ENCODE measurements around the gene GRAMD1B.
A peak's percentile ranks its signal among the peaks of the same experiment; 100 is the strongest.

Gene GRAMD1B

GRCh38 chr11:123475469-123475868, 45.4 kb downstream of the GRAMD1B start:
- DNase-seq (ENCODE audit: low read depth in 2 of 2): no peak

- no peak for DNase-seq (ENCODE audit: low read depth in 2 of 2)
Observed at GRCh38 chr11:123477205-123477907, 47.3 kb downstream of the GRAMD1B start.

- DNase-seq (ENCODE audit: low read depth in 2 of 2): no peak
Observed at GRCh38 chr11:123478352-123478987, 48.4 kb downstream of the GRAMD1B start.

GRCh38 chr11:123479048-123479837, 49.2 kb downstream of the GRAMD1B start:
- peak in 1 of 2 donors; percentile 10 for DNase-seq (ENCODE audit: low read depth in 2 of 2)

- no peak for DNase-seq (ENCODE audit: low read depth in 2 of 2)
Observed at GRCh38 chr11:123480290-123480815, 50.3 kb downstream of the GRAMD1B start.

- DNase-seq (ENCODE audit: low read depth in 2 of 2): no peak
Observed at GRCh38 chr11:123480882-123481281, 50.8 kb downstream of the GRAMD1B start.

GRCh38 chr11:123481640-123482039, 51.6 kb downstream of the GRAMD1B start:
- DNase-seq (ENCODE audit: low read depth in 2 of 2): no peak

GRCh38 chr11:123482218-123482617, 52.1 kb downstream of the GRAMD1B start:
- DNase-seq (ENCODE audit: low read depth in 2 of 2): no peak

GRCh38 chr11:123483058-123483457, 53.0 kb downstream of the GRAMD1B start:
- no peak for DNase-seq (ENCODE audit: low read depth in 2 of 2)

GRCh38 chr11:123483466-123483865, 53.4 kb downstream of the GRAMD1B start:
- no peak for DNase-seq (ENCODE audit: low read depth in 2 of 2)

GRCh38 chr11:123484448-123484847, 54.4 kb downstream of the GRAMD1B start:
- no peak for DNase-seq (ENCODE audit: low read depth in 2 of 2)

- DNase-seq (ENCODE audit: low read depth in 2 of 2): no peak
Observed at GRCh38 chr11:123487157-123487744, 57.2 kb downstream of the GRAMD1B start.

GRCh38 chr11:123490527-123490926, 60.5 kb downstream of the GRAMD1B start:
- DNase-seq (ENCODE audit: low read depth in 2 of 2): no peak

- no peak for DNase-seq (ENCODE audit: low read depth in 2 of 2)
Observed at GRCh38 chr11:123491241-123491640, 61.2 kb downstream of the GRAMD1B start.

GRCh38 chr11:123493349-123494063, 63.4 kb downstream of the GRAMD1B start:
- DNase-seq (ENCODE audit: low read depth in 2 of 2): no peak

- no peak for DNase-seq (ENCODE audit: low read depth in 2 of 2)
Observed at GRCh38 chr11:123494195-123495050, 64.4 kb downstream of the GRAMD1B start.

- no peak for DNase-seq (ENCODE audit: low read depth in 2 of 2)
Observed at GRCh38 chr11:123504401-123504800, 74.3 kb downstream of the GRAMD1B start.

- no peak for DNase-seq (ENCODE audit: low read depth in 2 of 2)
Observed at GRCh38 chr11:123505546-123506299, 75.7 kb downstream of the GRAMD1B start.

GRCh38 chr11:123507043-123507442, 77.0 kb downstream of the GRAMD1B start:
- no peak for DNase-seq (ENCODE audit: low read depth in 2 of 2)
